ENCODE measurements around the gene TMEM150C. TPM values are rescaled to one million over a fixed set of nuclear protein-coding genes. Genes with fewer than 3 reads are reported as not detected.

The TMEM150C gene
- total RNA-seq, 1 experiment from 2014 or later: 2.7 TPM

GRCh38 chr4:82601242-82602015 lies 39.6 kb upstream of the TMEM150C start:
- H3K4me3 Mint-ChIP-seq: no peak overlapping the region
- no peak overlapping the region for H3K27ac Mint-ChIP-seq
- no peak for DNase-seq (ENCODE audit: low spot score)
- CTCF ChIA-PET: interaction anchor here (1.8 kb wide), 1 partner anchor 138 kb away, joined by 4 read pairs; no protein-coding TSS in a partner anchor
- no peak for TF ChIP-seq ATF2 (CRISPR knock-in tag; IDR thresholded peaks at IDR 0.05; ENCODE audit: borderline replicate concordance, low read depth)
- TF ChIP-seq RELA (CRISPR knock-in tag; IDR thresholded peaks at IDR 0.05; ENCODE audit: borderline replicate concordance): no peak
- no peak for TF ChIP-seq NR3C1 (CRISPR knock-in tag; conservative IDR thresholded peaks at IDR 0.05; ENCODE audit: low read depth)
- no peak for TF ChIP-seq GTF2I (CRISPR knock-in tag; conservative IDR thresholded peaks at IDR 0.05)
- no peak for TF ChIP-seq MYBL2 (CRISPR knock-in tag; IDR thresholded peaks at IDR 0.05)
- TF ChIP-seq ERG (CRISPR knock-in tag; IDR thresholded peaks at IDR 0.05): no peak
- TF ChIP-seq MAX (CRISPR knock-in tag; IDR thresholded peaks at IDR 0.05): no peak
- no peak for TF ChIP-seq USF1 (CRISPR knock-in tag; IDR thresholded peaks at IDR 0.05)
- no peak for TF ChIP-seq AFF4 (CRISPR knock-in tag; IDR thresholded peaks at IDR 0.05; ENCODE audit: borderline replicate concordance)
- no peak for TF ChIP-seq STAT6 (CRISPR knock-in tag; conservative IDR thresholded peaks at IDR 0.05; ENCODE audit: low read depth)
- TF ChIP-seq NFYB (CRISPR knock-in tag; conservative IDR thresholded peaks at IDR 0.05; ENCODE audit: low read depth): no peak
- no peak for TF ChIP-seq IRF1 (CRISPR knock-in tag; IDR thresholded peaks at IDR 0.05)
- no peak for TF ChIP-seq ELF4 (CRISPR knock-in tag; IDR thresholded peaks at IDR 0.05; ENCODE audit: low read depth)
- TF ChIP-seq TP53 (CRISPR knock-in tag; IDR thresholded peaks at IDR 0.05): no peak
- TF ChIP-seq MXD4 (CRISPR knock-in tag; IDR thresholded peaks at IDR 0.05; ENCODE audit: borderline replicate concordance): no peak
- no peak for TF ChIP-seq ATF6 (CRISPR knock-in tag; IDR thresholded peaks at IDR 0.05)
- TF ChIP-seq ZNF423 (CRISPR knock-in tag; IDR thresholded peaks at IDR 0.05): no peak
- no peak for TF ChIP-seq ZBTB43 (CRISPR knock-in tag; IDR thresholded peaks at IDR 0.05)
- no peak for TF ChIP-seq RORB (CRISPR knock-in tag; IDR thresholded peaks at IDR 0.05)
- H3K9me3 Mint-ChIP-seq: no peaks in the 10 kb centered on the region
- H3K36me3 Mint-ChIP-seq: no peaks in the 10 kb centered on the region
- H3K4me1 Mint-ChIP-seq: 0 out of 2 replicates have a peak, but pooled peaks cover 6% of the 10 kb centered on the region
- no peaks in the 10 kb centered on the region; the same call in 1 of the 2 replicates for H3K27me3 Mint-ChIP-seq (ENCODE audit: low read depth)
- POLR2A ChIA-PET: no interaction called here
- ATAC-seq: no peak

All from WTC11 (cell line).